Stimulated activated CD8-positive, alpha-beta memory T cell treated with anti-CD3 and anti-CD28 coated beads, Interleukin-2, amount 100 ng/mL, for 1 hour (primary cell): Measurements from ENCODE around the gene POTEG.
"Not testable (repeated sequence)": the region's sequence is repeated elsewhere in the genome, so short reads cannot be mapped to it uniquely, and the experiment has no call there.

ENCODE experiments used
- DNase-seq, 2 donors: peaks; one replicate each; pipeline ENCODE4 v3.0.0-alpha.2; 2020; ENCODE audit warnings: low read depth in 2 of 2

The POTEG gene

GRCh38 chr14:19374451-19374903 lies 59.7 kb downstream of the POTEG start:
- DNase-seq = not testable (repeated sequence)

GRCh38 chr14:19372813-19373500 lies 61.2 kb downstream of the POTEG start:
- DNase-seq = not testable (repeated sequence)

GRCh38 chr14:19371767-19372166 lies 62.4 kb downstream of the POTEG start:
- not testable (repeated sequence) for DNase-seq

- not testable (repeated sequence) for DNase-seq
These were observed 71.3 kb downstream of the POTEG start for GRCh38 chr14:19362803-19363202.

DNA sequence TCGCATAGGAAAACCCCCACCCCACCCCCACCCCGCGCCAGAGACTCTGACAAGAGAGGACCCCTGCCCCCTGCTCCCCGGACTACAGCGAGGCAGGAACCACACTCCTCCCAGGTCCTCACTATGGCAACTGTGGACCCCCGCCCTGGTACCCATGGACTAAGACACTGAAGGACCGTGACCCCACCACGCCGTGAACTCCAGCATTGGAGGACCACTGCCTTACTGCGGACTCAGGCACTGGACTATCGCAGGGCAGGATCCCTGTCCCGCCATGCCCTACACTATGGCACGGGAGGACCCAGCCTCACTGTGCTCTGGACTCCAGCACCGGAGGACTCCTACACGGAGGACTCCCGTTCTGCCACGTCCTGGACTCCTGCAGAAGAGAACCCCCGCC lies 71.8 kb downstream of the POTEG start:
- not testable (repeated sequence) for DNase-seq

GRCh38 chr14:19361636-19362253 lies 72.4 kb downstream of the POTEG start:
- not testable (repeated sequence) for DNase-seq

DNA sequence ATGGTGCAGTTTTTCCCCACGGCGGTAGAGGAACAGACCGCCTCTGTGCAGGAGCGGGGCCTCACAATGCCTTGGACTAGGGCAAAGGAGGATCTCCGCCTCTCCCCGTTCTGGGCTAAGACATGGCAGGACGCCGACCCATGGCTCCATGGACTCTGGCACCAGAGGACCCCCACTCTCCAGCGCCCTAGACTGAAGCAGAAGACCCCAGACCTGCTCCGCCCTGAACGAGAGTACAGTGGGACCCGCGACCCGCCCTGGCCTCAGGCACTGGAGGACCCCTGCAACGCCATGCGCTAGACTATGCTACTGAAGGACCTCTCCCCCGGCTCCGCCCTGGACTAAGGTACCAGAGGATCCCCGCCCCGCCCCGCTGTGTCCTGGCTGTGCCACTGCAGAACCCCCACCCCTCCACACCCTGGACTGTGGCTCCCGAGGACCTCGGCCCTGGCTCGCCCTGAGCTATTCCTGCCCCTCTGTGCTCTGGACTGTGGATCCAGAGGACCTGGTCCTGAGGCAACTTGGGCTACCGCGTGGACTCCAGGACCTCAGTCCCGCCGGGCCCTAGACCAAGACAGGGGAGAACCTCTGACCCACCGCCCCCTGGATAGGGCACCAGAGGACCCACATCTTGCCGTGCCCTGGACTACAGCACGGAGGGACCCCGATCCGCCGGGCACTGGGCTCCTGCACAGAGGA lies 73.1 kb downstream of the POTEG start:
- not testable (repeated sequence) for DNase-seq
